ENCODE measurements around the gene SPSB4. TPM values are rescaled to one million over a fixed set of nuclear protein-coding genes. Genes with fewer than 3 reads are reported as not detected.
"Not testable (repeated sequence)": the region's sequence is repeated elsewhere in the genome, so short reads cannot be mapped to it uniquely, and the experiment has no call there.

Gene SPSB4
- total and polyA plus RNA-seq, 12 donors, result 2.1 to 8.7 (median 3.8) TPM

DNA sequence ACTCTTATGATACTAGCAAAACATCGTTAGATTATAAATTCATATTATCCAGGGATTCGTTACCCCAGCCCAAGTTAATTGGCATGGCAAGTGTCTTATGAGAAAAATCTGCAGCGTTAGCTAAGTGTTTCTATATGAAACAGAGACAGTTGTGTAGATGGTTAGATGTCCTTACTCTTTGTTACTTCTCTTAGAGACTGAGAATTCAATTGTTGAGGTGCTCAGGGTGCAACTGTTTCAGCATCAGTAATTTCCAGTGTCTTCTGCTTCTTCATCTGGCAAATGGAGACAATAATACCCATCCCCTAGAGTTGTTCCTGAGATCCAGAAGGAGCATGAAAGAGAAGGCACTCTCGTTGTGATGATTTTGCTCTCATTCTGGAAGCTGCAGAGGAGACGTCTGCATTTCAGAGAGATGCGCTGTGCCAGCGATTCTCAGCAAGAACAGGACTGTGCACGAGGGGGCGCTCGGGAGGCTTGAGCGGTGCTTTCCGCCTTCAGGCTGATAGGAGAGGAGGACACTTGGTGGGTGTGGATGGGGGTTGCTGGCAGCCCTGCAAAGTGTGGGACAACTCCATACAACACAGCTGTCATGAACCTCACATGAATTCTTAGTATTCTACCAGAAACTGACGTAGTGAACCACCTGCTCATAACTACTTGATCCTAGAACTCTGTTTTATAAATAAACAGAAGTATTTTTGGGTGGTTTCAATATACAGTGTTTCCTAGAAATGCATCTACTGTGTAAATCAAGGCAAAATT is 39.7 kb upstream of the SPSB4 start:
- TF ChIP-seq, protein P1, sequence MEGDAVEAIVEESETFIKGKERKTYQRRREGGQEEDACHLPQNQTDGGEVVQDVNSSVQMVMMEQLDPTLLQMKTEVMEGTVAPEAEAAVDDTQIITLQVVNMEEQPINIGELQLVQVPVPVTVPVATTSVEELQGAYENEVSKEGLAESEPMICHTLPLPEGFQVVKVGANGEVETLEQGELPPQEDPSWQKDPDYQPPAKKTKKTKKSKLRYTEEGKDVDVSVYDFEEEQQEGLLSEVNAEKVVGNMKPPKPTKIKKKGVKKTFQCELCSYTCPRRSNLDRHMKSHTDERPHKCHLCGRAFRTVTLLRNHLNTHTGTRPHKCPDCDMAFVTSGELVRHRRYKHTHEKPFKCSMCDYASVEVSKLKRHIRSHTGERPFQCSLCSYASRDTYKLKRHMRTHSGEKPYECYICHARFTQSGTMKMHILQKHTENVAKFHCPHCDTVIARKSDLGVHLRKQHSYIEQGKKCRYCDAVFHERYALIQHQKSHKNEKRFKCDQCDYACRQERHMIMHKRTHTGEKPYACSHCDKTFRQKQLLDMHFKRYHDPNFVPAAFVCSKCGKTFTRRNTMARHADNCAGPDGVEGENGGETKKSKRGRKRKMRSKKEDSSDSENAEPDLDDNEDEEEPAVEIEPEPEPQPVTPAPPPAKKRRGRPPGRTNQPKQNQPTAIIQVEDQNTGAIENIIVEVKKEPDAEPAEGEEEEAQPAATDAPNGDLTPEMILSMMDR (IDR thresholded peaks at IDR 0.05), result peak; percentile 58 to 89 (median 84)
- DNase-seq (peak; percentile 78 to 85), ATAC-seq (peak; percentile 62 to 84 (median 78))
- Histone ChIP-seq H3K4me3 (no peak overlapping the region), H3K4me1 (peaks cover 0 to 11% (median 5%) of the 10 kb centered on the region in 9 donors), H3K9me3 (no peaks in the 10 kb centered on the region), H3K36me3 (no peaks in the 10 kb centered on the region), H3K27ac (no peak overlapping the region), H3K27me3 (peaks cover 0 to 12% (median 5%) of the 10 kb centered on the region in 7 donors)
- WGBS, 2 donors, result 19 to 20% methylated on average over 13 of the region's 13 CpGs
- intact Hi-C loops (cut with DNase I), result loop anchor here in 8 of 10 donors (1.0 to 5.0 kb wide), 5 partner anchors 93 to 181 kb away; no protein-coding TSS in a partner anchor

DNA sequence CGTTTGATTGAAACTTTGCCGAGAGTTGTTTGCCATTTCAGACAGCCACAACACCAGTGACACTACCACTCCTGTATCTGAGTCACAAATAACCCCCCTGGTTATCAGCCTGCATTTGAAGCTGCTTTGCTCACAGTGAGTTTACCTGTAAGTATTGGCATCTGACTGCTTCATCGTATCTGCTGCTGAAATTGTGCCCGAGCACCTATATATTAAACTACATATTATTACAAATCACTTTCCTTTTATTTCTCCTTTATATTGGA is 39.2 kb upstream of the SPSB4 start:
- H3K36me3 ChIP-seq, result no peaks in the 10 kb centered on the region
- H3K4me3 ChIP-seq, result no peak overlapping the region
- no peak for DNase-seq
- H3K27me3 ChIP-seq, result peaks cover 0 to 12% (median 5%) of the 10 kb centered on the region in 7 donors
- peaks cover 0 to 11% (median 5%) of the 10 kb centered on the region in 9 donors for H3K4me1 ChIP-seq
- TF ChIP-seq, protein P1 (IDR thresholded peaks at IDR 0.05), result no peak
- intact Hi-C loops (cut with DNase I), result loop anchor here in 9 of 10 donors (1.0 to 5.0 kb wide), 5 partner anchors 93 to 180 kb away; no protein-coding TSS in a partner anchor
- WGBS, 2 donors, result 65 to 66% methylated on average over 4 of the region's 4 CpGs
- no peaks in the 10 kb centered on the region for H3K9me3 ChIP-seq
- no peak overlapping the region for H3K27ac ChIP-seq
- ATAC-seq, result no peak

DNA sequence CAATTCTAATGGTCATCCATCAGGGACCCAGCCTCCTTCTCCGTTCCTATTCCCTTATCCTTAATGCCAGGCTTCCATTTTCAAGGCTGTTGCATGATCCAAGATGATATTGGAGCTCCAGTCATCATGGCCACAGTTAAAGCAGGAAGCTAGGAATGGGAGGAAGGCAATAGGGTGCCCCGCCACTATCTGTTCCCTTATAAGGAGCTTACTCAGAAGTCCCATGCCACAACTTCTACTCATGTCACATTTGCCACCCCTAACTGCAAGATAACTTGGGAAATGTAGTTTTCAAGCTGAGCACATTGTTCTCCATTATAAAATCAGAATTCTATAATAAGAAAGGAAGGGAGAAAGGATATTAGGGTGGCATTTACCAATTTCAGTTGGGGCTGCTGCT is 38.6 kb upstream of the SPSB4 start:
- TF ChIP-seq, protein P1 (IDR thresholded peaks at IDR 0.05), result no peak
- 95 to 98% methylated on average over 2 of the region's 2 CpGs for WGBS, 2 donors
- peak overlapping the region in 2 of 10 donors; percentile 31 to 52 for H3K27ac ChIP-seq

DNA sequence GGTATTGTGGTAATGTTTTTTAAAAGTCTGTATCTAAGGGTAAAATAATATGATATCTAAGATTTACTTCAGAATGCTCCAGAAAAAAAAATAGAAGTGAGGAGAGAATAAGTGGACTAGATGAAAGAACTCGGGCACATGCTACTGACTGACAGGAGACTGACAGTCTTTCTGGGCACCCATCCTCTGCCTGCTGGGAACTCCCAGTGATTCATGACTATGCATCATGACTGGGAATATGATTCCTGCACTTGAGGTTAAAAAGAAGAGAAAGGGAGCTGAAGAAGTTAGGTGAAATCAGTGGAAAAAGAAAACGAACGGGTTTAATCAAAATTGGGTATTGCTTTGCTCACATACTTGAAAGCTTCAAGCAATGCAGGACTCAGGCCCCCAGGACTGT is 35.7 kb upstream of the SPSB4 start:
- intact Hi-C loops (cut with DNase I), result loop anchor here in 1 of 10 donors (5.0 kb wide), 1 partner anchor 87 kb away; no protein-coding TSS in a partner anchor
- TF ChIP-seq, protein P1 (IDR thresholded peaks at IDR 0.05), result no peak
- H3K9me3 ChIP-seq, result no peaks in the 10 kb centered on the region
- H3K4me3 ChIP-seq, result no peak overlapping the region
- no peaks in the 10 kb centered on the region for H3K36me3 ChIP-seq
- no peak overlapping the region for H3K27ac ChIP-seq
- ATAC-seq (no peak), DNase-seq (no peak)
- H3K4me1 ChIP-seq, result peaks cover 0 to 11% (median 5%) of the 10 kb centered on the region in 9 donors
- WGBS, 2 donors, result 91 to 96% methylated on average over 3 of the region's 3 CpGs
- peaks cover 0 to 2% (median 0%) of the 10 kb centered on the region in 7 donors for H3K27me3 ChIP-seq

More for the DNA sequence above, 38.6 kb upstream of the SPSB4 start:
- Histone ChIP-seq H3K4me1 (peaks cover 0 to 11% (median 5%) of the 10 kb centered on the region in 9 donors), H3K36me3 (no peaks in the 10 kb centered on the region), H3K9me3 (no peaks in the 10 kb centered on the region), H3K27me3 (peaks cover 0 to 12% (median 5%) of the 10 kb centered on the region in 7 donors), H3K4me3 (no peak overlapping the region)
- ATAC-seq, result no peak
- DNase-seq, result no peak
- intact Hi-C loops (cut with DNase I), result loop anchor here in 6 of 10 donors (2.0 to 5.0 kb wide), 3 partner anchors 92 to 175 kb away; no protein-coding TSS in a partner anchor

DNA sequence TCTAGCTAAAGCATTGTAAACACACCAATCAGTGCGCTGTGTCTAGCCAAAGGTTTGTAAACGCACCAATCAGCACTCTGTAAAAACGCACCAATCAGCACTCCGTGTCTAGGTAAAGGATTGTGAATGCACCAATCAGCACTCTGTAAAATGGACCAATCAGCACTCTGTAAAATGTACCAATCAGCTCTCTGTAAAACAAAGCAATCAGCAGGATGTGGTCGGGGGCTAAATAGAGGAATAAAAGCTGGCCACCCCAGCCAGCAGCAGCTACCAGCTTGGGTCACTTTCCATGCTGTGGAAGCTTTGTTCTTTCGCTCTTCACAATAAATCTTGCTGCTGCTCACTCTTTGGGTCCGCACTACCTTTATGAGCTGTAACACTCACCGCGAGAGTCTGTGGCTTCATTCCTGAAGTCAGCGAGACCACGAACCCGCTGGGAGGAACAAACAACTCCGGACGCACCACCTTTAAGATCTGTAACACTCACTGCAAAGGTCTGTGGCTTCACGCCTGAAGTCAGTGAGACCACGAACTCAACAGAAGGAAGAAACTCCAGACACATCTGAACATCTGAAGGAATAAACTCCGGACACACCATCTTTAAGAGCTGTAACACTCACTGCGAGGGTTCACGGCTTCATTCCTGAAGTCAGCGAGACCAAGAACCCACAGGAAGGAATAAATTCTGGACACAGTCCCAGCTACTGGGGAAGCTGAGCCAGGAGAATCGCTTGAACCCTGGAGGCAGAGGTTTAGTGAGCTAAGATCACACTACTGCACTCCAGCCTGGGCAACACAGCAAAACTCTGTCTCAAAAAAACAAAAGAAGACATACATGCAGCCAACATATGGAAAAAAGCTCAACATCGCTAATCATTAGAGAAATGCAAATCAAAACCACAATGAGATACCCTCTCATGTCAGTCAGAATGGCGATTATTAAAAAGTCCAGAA is 33.5 kb upstream of the SPSB4 start:
- H3K4me3 ChIP-seq, H3K9me3 ChIP-seq, H3K27me3 ChIP-seq, ATAC-seq, DNase-seq, H3K36me3 ChIP-seq, H3K4me1 ChIP-seq, H3K27ac ChIP-seq: not testable (repeated sequence)
- WGBS, 2 donors, result 83 to 87% methylated on average over 22 to 23 of the region's 23 CpGs
- intact Hi-C loops (cut with DNase I), result loop anchor here in 1 of 10 donors (5.0 kb wide), 1 partner anchor 85 kb away; no protein-coding TSS in a partner anchor

All from heart right ventricle (tissue), 16 donors.